SU-DHL-6 (cell line): ENCODE measurements around the gene AFF3.

Source experiments
- H2AFZ ChIP-seq: fragments of 200-600 bp; sonication (generic); 2 replicates; pipeline ENCODE4 v1.6.1; 2014; ENCODE audit warnings: low read depth, mild to moderate bottlenecking, moderate library complexity, mixed read lengths, antibody characterized with exemption, low read length; ENCODE audit not compliant: severe bottlenecking
- H3F3A ChIP-seq: fragments of 200-600 bp; shearing (Covaris generic); 2 replicates; pipeline ENCODE4 v1.6.0; 2016; ENCODE audit warnings: antibody characterized with exemption, mild to moderate bottlenecking; ENCODE audit not compliant: insufficient read depth
- H3K27ac ChIP-seq: fragments of 200-600 bp; sonication (generic); 2 replicates; pipeline ENCODE4 v1.5.1; 2016; ENCODE audit warnings: low read depth, mild to moderate bottlenecking, low read length, moderate library complexity, mixed read lengths
- H3K27me3 ChIP-seq: fragments of 200-600 bp; sonication (generic), shearing (Covaris generic); 2 replicates; pipeline ENCODE4 v1.6.0; 2014; ENCODE audit warnings: mild to moderate bottlenecking, low read length
- H3K36me3 ChIP-seq: fragments of 200-600 bp; sonication (generic); 2 replicates; pipeline ENCODE4 v1.6.1; 2014; ENCODE audit warnings: mild to moderate bottlenecking, low read length, mixed read lengths
- H3K4me2 ChIP-seq: fragments of 300-600, 200-600 bp; shearing (Covaris generic), sonication (generic); 2 replicates; pipeline ENCODE4 v1.6.0; 2014; ENCODE audit warnings: low read length, low read depth, mild to moderate bottlenecking; ENCODE audit not compliant: poor library complexity, severe bottlenecking
- H3K4me3 ChIP-seq: fragments of 200-600 bp; sonication (generic); 2 replicates; pipeline ENCODE4 v1.5.1; 2014; ENCODE audit warnings: antibody characterized with exemption, low read length, mild to moderate bottlenecking, mixed read lengths; ENCODE audit not compliant: insufficient read depth, poor library complexity, severe bottlenecking
- H3K79me2 ChIP-seq: fragments of 200-600 bp; sonication (generic); 2 replicates; pipeline ENCODE4 v1.6.1; 2014; ENCODE audit warnings: mild to moderate bottlenecking, low read length, moderate library complexity; ENCODE audit not compliant: insufficient read depth
- H3K9ac ChIP-seq: fragments of 200-600 bp; sonication (generic); 2 replicates; pipeline ENCODE4 v1.7.0; 2014; ENCODE audit warnings: mild to moderate bottlenecking, low read length
- H3K9me2 ChIP-seq: fragments of 200-600 bp; sonication (generic); replicated peaks from 2 replicates; pipeline ENCODE4 v1.6.1; 2014; ENCODE audit warnings: low read length; ENCODE audit not compliant: insufficient read depth
- H3K9me3 ChIP-seq: fragments of 200-600 bp; sonication (generic); 2 replicates; pipeline ENCODE4 v1.6.1; 2014; ENCODE audit warnings: low read length, mixed read lengths; ENCODE audit not compliant: insufficient read depth
- H4K20me1 ChIP-seq: fragments of 200-600 bp; sonication (generic); 2 replicates; pipeline ENCODE4 v1.6.1; 2014; ENCODE audit warnings: low read depth, mild to moderate bottlenecking, antibody characterized with exemption, low read length, moderate library complexity, mixed read lengths
- CTCF ChIP-seq: fragments of 200-600 bp; sonication (generic); IDR thresholded peaks from one replicate; pipeline ENCODE4 v1.5.1; 2017; ENCODE audit warnings: antibody characterized with exemption, mild to moderate bottlenecking, low read length, moderate library complexity; ENCODE audit not compliant: insufficient read depth, poor library complexity, severe bottlenecking
- EZH2phosphoT487 ChIP-seq: fragments of 200-600 bp; sonication (generic), shearing (Covaris generic); conservative IDR thresholded peaks from 2 replicates; pipeline ENCODE4 v1.6.1; 2018; ENCODE audit warnings: mild to moderate bottlenecking, antibody characterized with exemption, low read length, moderate library complexity, mixed read lengths

The AFF3 gene

GRCh38 chr2:99821572-99821971, 320.8 kb downstream of the AFF3 start:
- no peak overlapping the region for H3K9ac ChIP-seq
- no peaks in the 10 kb centered on the region for H3K9me2 ChIP-seq
- TF ChIP-seq CTCF (no peak), EZH2phosphoT487 (no peak)
- no peak overlapping the region for H3K4me3 ChIP-seq
- H2AFZ ChIP-seq: no peak overlapping the region
- H3F3A ChIP-seq: peaks cover 5% of the 10 kb centered on the region; the same call in 1 of the 2 replicates
- no peak overlapping the region for H3K4me2 ChIP-seq
- no peaks in the 10 kb centered on the region for H3K79me2 ChIP-seq
- no peak overlapping the region for H3K27ac ChIP-seq
- H3K36me3 ChIP-seq: no peaks in the 10 kb centered on the region
- no peaks in the 10 kb centered on the region for H4K20me1 ChIP-seq
- H3K27me3 ChIP-seq: no peaks in the 10 kb centered on the region
- H3K9me3 ChIP-seq: no peaks in the 10 kb centered on the region

GRCh38 chr2:99821039-99821438, 321.4 kb downstream of the AFF3 start:
- Histone ChIP-seq H3K4me2 (no peak overlapping the region), H3K79me2 (no peaks in the 10 kb centered on the region), H3K27ac (no peak overlapping the region), H4K20me1 (no peaks in the 10 kb centered on the region), H3K9ac (no peak overlapping the region), H3K36me3 (no peaks in the 10 kb centered on the region), H3K9me2 (no peaks in the 10 kb centered on the region), H3K4me3 (no peak overlapping the region), H3K27me3 (no peaks in the 10 kb centered on the region), H3K9me3 (no peaks in the 10 kb centered on the region), H3F3A (peaks cover 5% of the 10 kb centered on the region; the same call in 1 of the 2 replicates), H2AFZ (no peak overlapping the region)
- no peak for TF ChIP-seq EZH2phosphoT487
- no peak for TF ChIP-seq CTCF

GRCh38 chr2:99819766-99820165, 322.6 kb downstream of the AFF3 start:
- Histone ChIP-seq H3K27ac (no peak overlapping the region), H4K20me1 (no peaks in the 10 kb centered on the region)

More at GRCh38 chr2:99819766-99820165, 322.6 kb downstream of the AFF3 start:
- no peaks in the 10 kb centered on the region for H3K9me3 ChIP-seq
- TF ChIP-seq EZH2phosphoT487: no peak
- TF ChIP-seq CTCF: no peak
- H2AFZ ChIP-seq: no peak overlapping the region
- H3K79me2 ChIP-seq: no peaks in the 10 kb centered on the region
- no peak overlapping the region for H3K9ac ChIP-seq
- H3K9me2 ChIP-seq: no peaks in the 10 kb centered on the region
- H3K4me3 ChIP-seq: no peak overlapping the region
- H3K4me2 ChIP-seq: no peak overlapping the region
- no peaks in the 10 kb centered on the region for H3F3A ChIP-seq
- no peaks in the 10 kb centered on the region for H3K36me3 ChIP-seq
- no peaks in the 10 kb centered on the region for H3K27me3 ChIP-seq
